HG03575 (cell line): ENCODE data around the gene ZNF787.

ENCODE experiments used
- ATAC-seq: cut with Tn5 transposase; IDR thresholded peaks from one replicate; pipeline ENCODE4 v1.9.1; 2021; ENCODE audit not compliant: unreplicated experiment, insufficient number of reproducible peaks, low FRiP score; ENCODE audit errors: extremely low read depth

The ZNF787 gene

DNA sequence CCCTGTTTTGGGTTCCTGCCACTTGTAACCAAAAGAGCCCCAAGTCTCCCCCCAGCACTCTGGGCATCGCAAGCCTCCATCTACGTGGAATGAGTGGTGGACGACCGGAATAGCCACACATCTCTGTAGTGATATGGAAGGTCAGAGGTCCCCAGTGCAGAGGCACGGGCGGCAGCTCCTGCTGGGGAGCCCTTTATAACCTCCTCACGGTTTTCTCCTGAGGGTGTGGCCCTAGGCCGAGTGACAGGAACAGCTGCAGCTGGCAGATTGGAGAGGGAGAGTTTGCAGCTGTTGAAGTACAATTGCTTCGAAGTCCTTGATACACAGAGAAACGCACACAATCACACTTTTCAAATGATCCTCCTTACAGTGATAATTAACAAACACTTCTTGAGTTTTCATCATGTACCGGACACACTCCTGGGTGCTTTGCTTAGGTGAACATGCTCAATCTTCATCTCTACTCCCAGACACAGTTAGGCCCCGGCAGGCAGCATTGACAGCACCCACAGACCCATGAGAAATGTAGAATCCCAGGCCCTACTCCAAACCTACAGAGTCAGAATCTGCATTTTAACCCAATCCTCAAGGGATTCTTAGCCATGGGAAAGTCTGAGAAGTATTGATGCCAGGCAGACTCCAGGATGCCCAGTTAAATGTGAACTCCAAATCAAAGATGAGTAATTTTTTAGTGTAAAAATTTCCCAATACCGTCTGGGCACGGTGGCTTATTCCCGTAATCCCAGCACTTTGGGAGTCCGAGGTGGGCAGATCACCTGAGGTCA, 4.9 kb upstream of the ZNF787 start:
- ATAC-seq, result no peak

DNA sequence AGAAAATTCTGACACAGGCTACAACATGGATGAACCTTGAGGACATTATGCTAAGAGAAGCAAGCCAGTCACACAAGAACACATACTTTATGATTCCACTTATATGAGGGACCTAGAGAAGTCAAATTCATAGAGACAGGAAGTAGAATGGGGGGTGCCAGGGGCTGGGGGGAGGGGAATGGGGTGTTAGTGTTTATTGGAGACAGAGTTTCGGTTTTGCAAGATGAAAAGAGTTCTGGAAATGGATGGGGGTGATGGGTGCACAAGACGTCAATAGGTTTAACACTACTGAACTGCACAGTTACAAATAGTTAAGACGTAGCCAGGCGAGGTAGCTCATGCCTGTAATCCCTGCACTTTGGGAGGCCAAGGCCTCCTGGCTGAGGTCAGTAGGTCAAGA, 3.5 kb upstream of the ZNF787 start:
- no peak for ATAC-seq

DNA sequence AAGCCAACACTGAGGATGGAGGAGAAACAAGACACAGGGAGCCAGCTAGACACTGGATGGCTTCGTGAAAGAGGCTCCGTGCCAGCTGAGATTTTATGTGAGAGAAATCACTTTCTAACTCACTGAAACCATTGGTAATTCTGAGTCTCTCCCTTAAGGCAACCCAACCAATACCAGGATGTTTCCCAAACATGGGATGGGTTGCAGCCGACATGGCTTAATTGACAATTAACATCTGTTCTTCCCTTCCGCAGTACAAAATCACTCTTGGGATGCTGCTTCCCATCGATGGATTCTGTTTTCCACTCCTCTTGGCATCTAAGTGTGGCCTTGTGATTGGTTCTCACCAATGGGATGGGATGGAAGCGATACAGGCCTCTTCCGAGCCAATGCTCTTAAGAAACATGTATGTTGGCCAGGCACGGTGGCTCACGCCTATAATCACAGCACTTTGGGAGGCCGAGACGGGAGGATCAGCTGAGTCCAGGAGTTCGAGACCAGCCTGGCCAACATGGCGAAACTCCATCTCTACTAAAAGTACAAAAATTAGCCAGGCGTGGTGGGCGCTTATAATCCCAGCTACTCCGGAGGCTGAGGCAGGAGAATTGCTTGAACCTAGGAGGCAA, 2.3 kb upstream of the ZNF787 start:
- no peak for ATAC-seq

DNA sequence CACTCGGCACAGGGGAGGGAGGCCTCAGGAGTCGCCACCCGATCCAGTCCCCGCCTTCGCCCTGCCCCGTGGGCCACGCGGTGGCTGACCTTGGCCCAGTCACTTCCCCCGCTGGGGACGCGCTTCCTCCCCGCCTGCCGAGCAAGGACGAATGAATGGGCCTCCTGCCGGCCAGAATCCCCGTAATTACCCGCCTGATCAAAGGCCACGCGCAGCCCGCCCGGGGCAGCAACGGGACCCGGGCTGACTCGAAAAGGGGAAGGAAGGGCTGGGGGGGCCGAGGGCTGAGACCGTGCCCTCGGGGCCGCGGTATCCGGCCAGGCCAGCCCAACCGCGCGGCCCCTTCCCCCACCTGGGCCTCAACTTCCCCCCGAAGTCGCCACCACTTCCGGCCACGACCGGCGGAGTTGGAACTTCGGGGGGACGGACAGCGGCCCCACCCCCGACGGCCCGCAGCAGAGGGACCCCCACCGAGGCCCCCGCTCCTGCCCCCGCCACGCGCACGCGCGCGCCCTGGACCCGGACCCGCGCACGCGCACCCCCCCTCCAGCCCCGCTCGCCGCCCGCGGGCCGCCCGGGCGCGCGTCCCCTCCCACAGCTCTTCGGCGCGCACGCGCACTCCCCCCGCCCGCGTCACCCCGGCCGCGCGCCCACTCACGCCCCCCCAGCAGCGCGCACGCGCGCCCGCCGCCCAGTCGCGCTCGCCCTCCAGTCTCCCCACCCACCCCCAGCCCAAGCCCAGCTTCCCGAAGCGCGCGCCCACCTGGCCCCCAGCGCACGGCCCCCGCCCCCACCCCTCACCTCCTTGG, 520 bp downstream of the ZNF787 start:
- ATAC-seq, result no peak

DNA sequence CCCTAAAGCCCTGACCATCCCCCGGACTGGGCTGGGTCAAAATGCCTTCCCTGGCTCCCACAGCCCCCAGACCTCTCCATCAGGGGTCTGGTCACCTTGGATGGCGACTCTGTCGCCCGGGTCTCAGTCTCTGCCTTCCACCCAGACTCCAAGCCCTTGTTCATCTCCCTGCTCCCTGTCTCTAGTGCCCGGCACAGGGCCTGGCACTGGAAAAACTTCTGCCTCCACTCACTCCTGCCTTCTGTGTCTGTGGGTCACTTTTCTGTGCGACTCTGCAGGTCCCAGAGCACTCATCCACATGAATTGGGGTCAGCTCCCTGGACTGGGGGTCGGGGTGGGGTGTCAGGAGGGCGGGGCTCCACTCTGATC, 1.1 kb downstream of the ZNF787 start:
- no peak for ATAC-seq

DNA sequence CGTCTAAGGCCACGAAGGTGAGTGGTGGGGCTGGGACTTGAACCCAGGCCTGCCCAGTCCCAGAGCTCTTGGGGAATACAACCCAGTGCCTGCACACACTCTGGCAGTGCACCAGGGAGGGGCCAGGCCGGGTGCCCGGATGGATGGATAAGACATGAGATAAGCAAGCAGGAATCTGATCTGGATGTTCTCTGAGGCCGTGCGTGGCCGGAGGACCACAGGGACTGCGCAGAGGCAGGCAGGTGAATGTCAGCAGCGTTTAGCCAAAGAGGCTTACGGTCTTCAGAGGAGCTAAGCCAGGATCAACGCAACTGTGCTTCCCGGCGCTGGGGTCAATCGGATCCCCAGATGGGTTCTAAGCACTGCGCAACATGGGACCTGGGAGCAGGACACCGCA, 1.5 kb downstream of the ZNF787 start:
- no peak for ATAC-seq

DNA sequence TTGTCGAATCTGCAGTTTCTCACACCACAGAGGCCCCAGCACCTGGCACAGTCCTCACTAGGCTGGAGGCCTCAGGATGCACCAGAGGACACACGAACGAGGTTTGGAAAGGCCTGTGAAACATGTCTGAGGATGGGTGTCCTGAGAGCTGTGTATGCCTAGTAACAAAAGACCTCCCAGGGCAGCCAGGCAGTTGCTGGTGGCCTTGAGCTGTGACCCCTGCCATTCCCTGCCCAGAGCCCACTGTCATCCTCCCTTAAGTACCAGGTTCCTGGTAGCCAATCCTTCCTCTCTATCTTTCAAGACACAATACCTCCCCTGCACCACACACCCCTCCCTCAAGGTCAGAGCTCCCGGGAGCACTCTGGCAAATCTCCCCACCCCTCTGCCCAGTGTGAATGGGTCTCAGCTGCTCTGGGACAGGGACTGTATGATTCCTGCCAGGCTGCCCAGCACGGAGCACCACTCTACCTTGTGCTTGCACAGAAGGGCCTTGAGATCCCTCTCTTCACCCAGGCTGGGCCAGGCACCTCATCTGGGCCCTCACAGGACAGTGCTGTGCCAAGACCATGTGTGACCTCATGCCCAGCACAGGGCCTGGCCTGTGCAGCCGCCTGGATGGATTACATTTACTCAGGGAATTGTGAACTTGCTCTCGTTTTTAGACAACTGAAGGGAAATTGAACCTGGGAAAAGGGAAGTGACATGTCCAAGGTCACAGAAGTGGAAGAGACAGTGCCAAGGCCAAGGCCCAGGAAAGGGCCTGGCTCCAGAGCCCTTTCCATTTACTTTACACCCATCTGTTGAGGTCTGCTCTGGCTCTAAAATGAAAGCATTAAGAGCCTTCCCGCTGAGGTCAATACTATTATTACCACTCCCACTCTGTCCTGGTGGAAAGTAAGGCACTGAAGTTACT, 2.2 kb downstream of the ZNF787 start:
- no peak for ATAC-seq

DNA sequence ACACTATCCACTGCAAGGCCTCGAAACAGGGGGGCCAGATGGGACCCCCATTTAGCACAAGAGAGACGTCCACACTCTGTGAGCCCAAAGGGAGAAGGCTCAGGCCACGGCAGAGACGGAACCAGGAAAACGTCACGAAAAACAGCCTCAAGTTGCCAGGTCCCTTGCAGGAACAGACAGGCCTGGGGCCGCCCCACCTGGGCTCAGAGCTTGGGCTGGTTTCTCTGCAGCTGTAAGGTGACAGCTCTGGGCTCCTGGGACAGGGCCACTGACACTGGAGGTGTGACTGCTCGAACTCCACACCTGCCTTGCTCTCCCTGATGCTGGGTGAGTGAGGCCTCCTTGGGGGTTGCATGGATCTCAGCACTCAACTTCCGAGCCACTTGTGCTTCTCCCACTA, 3.2 kb downstream of the ZNF787 start:
- ATAC-seq, result no peak

DNA sequence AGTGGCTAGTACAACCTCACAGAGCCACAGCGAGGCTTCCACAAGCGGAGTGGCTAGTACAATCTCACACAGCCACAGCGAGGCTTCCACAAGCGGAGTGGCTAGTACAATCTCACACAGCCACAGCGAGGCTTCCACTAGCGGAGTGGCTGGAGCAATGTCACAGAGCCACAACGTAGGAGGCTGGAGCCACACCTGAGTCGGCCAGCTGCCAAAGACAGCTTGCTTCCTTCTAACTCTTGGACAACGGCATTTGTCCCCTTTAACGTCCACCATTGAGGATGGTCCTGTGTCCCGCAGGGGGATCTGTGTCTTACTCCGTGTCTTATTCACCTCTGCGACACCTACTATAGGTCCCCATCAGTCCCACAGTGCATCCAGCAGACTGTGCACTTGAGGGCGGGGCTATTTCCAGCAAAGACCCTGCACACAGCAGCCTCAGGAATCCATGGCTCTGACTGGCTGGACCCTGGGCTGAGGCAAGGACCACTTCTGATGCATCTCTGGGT, 3.7 kb downstream of the ZNF787 start:
- no peak for ATAC-seq

DNA sequence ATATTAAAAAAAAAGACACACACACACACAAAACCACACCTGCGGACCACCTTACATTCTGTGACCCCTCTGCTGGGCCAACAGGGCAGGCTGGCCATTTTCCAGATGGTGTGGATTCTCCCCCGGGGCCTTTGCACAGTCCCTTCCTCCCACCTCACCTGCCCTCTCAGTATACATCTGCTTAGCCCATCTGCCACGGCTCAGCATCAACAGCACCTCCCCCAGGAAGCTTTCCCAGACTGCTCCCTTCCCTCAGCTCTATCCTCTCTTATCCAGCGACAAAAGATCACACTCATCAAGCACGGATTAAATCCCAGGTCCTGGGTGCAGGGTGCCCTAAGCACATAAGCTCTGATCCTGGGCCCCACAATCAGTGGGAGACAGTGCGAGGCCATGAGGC, 4.5 kb downstream of the ZNF787 start:
- no peak for ATAC-seq

DNA sequence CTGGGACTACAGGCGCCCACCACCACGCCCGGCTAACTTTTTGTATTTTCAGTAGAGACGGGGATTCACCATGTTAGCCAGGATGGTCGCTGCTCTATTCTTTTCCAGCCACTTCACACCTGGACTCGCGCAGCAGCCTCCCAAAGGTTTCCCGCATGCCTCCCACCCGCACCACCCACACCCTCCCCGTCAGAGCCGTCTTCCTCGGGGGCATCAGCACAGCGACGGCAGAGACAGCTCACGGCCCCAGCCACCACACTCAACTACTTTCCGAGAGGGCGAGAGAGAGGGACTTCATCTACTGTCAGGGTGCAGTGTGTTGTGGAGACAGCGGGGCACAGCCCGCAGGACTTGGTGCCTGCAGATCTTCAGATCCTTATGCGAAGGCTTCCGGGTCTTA, 5.6 kb downstream of the ZNF787 start:
- ATAC-seq, result no peak

DNA sequence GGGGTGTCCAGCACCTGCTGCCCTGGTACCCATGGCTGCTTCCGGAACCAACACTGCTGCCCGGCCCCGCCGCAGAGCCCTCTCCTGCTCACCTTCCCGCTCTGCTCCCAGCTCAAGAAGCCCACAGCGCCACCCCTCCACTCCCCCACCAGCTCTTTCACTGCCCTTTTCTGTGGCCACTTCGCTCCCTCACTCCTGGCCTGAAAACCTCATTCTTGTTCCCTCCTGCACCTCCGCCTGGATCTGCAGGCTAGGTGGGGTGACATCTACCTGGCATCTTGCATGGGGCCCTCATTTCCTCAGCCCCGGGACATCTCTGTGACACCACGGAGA, 6.4 kb downstream of the ZNF787 start:
- ATAC-seq, result no peak

DNA sequence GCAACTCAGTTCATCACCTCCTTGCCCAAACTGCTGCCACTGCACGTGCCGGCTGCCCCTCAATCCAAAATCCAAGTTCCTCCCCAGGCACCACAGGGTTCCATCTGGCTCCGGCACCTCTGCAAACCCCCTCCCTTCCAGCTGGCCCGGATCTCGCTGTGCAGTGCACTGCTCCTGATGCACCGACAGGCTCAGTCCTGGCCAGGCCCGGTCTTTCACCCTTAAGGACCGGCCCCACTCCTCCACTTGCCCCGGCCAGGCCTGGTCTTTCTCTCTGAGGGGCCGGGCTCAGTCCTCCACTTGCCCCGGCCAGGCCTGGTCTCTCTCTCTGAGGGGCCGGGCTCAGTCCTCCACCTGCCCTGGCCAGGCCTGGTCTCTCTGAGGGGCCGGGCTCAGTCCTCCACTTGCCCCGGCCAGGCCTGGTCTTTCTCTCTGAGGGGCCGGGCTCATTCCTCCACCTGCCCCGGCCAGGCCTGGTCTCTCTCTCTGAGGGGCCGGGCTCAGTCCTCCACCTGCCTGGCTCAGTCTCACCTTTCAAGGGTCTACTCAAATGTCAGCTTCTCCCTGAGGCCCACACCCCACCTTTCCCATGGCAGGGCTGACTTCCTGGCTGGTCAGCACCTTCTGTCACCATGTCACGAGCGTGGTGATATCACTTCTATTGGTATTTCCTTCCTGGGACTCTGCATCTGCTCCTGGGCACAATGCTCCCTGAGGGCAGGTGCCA, 6.9 kb downstream of the ZNF787 start:
- ATAC-seq, result no peak

DNA sequence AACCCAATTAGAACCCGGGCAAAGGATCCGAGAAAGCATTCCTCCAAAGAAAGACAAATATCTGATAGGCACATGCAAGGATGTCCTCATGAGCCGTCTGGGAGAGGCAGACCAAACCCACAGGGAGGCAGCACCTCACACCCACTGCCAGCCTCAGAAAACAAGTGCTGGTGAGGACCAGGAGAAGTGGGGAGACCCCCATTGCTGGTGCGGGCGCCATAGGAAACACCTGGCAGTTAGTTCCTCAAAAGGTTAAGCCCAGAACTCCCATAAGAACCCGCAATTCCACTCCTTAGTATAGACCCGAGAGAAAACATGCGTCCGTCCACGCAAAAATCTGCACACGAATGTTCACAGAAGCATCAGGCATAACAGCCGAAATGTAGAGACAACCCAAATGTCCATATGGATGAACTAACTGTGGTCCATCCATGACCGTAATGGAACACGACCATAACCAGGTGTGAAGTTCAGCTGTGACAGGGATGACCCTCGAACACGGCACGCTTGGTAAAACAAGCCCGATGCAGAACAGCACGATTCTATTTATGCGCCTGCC, 7.9 kb downstream of the ZNF787 start:
- no peak for ATAC-seq

DNA sequence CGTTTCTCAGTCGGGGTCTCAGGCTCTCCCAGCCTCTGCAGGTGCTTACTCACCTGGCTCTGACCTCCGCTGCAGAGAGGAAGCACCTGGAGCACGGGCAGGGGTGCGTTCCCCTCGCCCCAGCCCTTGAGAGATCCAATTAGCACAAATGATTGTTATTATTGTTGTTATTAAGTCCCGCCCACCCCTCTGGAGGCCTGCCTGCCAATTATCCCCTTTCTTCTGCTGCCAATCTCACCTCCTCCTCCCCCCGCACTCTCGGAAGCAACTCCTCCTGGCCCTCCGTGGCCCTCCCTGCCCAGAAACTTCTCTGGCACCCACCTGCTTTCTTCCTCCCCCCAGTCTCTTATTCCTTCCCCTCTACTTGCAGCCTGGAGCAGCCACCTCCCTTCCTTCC, 8.8 kb downstream of the ZNF787 start:
- no peak for ATAC-seq

DNA sequence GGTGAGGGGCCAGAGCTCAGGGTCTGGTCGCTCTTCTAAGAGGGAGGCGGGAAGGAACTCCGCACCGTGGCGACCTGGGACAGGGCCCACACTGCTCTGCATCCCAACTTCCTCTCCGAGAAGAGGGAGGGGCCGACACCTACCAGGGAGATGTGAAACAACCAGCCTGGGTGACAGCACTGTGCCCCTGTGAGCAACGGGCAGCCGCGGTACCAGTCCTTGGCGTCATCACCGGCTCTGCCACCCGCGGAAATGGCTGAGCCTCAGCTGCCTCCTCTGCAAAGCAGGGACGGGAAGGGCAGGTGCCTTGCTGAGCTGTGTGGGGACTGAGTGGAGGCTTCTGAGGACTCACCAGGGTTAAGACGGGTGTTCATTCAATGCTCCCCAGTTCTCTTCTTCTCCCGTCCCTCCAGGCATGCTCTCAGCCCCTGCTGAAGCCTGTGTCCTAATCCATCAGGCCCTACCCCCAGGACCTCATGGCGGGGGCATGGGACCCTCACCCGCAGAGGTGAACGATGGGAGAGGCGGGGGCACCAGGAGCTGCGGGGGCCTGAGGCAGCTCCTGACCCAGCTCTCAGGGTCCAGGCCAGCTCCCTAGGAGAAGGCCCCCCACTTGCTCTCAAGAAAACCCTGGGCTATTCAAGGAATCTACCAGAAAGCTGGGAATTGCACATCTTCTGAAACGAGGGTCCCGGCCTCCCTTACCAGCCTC, 9.3 kb downstream of the ZNF787 start:
- ATAC-seq, result no peak

DNA sequence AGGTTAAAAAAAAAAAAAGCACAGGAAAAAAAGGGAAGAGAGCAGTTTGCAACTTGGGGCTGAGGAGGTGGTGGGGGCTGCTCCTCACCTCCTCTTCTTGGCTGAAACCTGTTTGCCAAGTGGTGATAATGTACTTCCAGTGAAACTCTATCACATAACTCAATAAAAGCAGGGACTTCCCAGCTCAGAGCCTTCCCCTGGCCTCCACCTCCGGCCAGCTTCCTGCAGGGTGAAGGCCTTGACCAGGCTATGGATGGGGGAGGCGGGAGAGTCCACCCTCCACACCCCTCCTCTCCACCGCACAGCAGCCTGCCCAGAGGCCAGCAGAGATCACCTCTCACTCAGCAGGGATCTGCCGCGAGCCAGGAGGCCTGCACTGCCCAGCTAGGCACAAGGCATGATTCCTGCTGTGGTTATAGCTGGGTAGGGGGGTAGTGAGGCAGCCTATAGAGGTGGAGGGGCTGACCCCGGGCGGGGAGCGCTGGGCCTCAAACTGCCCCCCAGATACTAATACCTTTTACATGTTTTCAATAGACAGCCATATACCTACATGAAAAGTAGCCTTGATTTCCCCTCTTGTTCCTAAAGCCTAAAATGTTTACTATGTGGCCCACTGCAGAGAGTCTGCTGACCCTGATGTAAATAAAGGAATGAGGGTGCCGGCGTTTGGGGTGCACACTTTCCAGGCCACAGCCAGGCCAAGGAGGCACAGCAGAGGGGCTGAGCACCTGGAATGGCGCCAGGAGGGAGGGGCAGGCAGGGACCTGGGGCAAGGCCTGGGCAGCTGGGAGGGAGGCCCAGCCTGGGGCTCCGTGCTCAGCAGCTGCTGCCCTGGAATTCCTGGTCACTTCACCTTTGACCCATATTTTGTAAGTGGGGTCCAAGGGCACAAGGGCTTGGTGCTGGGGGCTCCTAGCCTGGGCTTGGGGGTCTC, 10.3 kb downstream of the ZNF787 start:
- ATAC-seq, result no peak
